SK-N-SH (cell line): ENCODE data around the gene DCANP1.

Experiments used
- POLR2AphosphoS5 ChIP-seq: IDR thresholded peaks from 2 replicates; pipeline ENCODE4 v1.6.1; 2012; ENCODE audit warnings: low read depth, low read length
- SMC3 ChIP-seq: IDR thresholded peaks from 2 replicates; pipeline ENCODE4 v1.6.1; 2012; ENCODE audit warnings: low read depth, low read length, improper control_type of control experiment
- TCF12 ChIP-seq: IDR thresholded peaks from 2 replicates; pipeline ENCODE4 v1.4.0; 2012
- YY1 ChIP-seq: IDR thresholded peaks from 2 replicates; pipeline ENCODE4 v1.4.0; 2012; ENCODE audit warnings: low read depth, mild to moderate bottlenecking
- TF ChIP-seq, protein P1 (sequence below): fragments of 200-600 bp; sonication (generic); IDR thresholded peaks from 2 replicates; pipeline ENCODE4 v1.6.1; 2017; ENCODE audit warnings: antibody characterized with exemption, mild to moderate bottlenecking, moderate library complexity

DNA sequence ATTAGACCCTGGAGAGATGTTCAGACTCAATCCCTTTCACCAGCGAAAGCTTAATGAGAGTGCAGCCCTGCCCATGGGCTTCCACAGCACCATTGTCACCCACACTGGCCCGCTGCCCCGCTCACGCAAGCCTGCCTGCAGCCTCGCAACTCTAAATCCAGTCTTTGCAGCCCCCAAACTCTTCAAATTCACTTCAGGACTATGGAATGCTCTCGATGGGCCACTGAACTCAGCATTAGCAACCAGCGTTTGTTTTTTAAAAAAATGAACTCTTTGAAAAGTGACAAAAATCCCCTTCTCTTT is 17.1 kb downstream of the DCANP1 start:
- TF ChIP-seq, protein P1, sequence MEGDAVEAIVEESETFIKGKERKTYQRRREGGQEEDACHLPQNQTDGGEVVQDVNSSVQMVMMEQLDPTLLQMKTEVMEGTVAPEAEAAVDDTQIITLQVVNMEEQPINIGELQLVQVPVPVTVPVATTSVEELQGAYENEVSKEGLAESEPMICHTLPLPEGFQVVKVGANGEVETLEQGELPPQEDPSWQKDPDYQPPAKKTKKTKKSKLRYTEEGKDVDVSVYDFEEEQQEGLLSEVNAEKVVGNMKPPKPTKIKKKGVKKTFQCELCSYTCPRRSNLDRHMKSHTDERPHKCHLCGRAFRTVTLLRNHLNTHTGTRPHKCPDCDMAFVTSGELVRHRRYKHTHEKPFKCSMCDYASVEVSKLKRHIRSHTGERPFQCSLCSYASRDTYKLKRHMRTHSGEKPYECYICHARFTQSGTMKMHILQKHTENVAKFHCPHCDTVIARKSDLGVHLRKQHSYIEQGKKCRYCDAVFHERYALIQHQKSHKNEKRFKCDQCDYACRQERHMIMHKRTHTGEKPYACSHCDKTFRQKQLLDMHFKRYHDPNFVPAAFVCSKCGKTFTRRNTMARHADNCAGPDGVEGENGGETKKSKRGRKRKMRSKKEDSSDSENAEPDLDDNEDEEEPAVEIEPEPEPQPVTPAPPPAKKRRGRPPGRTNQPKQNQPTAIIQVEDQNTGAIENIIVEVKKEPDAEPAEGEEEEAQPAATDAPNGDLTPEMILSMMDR = no peak
- TF ChIP-seq SMC3 = no peak
- no peak for TF ChIP-seq POLR2AphosphoS5
- TF ChIP-seq YY1 = no peak
- no peak for TF ChIP-seq TCF12
